VCaP (cell line): ENCODE data around the gene CD19.

Experiments used
- H3K27ac ChIP-seq: fragments of 450-650 bp; 2 replicates; pipeline ENCODE4 v1.5.1; 2017
- TF ChIP-seq, protein P1 (sequence below): fragments of 450-650 bp; conservative IDR thresholded peaks from 2 replicates; pipeline ENCODE4 v1.5.1; 2017; ENCODE audit warnings: mild to moderate bottlenecking, moderate library complexity

CD19 gene

DNA sequence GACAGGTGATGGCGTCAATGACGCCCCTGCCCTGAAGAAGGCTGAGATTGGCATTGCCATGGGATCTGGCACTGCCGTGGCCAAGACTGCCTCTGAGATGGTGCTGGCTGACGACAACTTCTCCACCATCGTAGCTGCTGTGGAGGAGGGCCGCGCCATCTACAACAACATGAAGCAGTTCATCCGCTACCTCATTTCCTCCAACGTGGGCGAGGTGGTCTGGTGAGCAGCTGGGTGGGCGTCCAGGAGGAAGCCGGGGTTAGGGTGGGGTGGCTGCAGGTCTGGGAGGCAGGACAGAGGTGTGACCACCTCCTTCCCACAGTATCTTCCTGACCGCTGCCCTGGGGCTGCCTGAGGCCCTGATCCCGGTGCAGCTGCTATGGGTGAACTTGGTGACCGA lies 29.9 kb upstream of the CD19 start:
- H3K27ac ChIP-seq, result no peak overlapping the region
- TF ChIP-seq, protein P1, sequence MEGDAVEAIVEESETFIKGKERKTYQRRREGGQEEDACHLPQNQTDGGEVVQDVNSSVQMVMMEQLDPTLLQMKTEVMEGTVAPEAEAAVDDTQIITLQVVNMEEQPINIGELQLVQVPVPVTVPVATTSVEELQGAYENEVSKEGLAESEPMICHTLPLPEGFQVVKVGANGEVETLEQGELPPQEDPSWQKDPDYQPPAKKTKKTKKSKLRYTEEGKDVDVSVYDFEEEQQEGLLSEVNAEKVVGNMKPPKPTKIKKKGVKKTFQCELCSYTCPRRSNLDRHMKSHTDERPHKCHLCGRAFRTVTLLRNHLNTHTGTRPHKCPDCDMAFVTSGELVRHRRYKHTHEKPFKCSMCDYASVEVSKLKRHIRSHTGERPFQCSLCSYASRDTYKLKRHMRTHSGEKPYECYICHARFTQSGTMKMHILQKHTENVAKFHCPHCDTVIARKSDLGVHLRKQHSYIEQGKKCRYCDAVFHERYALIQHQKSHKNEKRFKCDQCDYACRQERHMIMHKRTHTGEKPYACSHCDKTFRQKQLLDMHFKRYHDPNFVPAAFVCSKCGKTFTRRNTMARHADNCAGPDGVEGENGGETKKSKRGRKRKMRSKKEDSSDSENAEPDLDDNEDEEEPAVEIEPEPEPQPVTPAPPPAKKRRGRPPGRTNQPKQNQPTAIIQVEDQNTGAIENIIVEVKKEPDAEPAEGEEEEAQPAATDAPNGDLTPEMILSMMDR, result no peak

GRCh38 chr16:28902909-28903308 lies 28.9 kb upstream of the CD19 start:
- TF ChIP-seq, protein P1, result no peak
- H3K27ac ChIP-seq, result no peak overlapping the region

DNA sequence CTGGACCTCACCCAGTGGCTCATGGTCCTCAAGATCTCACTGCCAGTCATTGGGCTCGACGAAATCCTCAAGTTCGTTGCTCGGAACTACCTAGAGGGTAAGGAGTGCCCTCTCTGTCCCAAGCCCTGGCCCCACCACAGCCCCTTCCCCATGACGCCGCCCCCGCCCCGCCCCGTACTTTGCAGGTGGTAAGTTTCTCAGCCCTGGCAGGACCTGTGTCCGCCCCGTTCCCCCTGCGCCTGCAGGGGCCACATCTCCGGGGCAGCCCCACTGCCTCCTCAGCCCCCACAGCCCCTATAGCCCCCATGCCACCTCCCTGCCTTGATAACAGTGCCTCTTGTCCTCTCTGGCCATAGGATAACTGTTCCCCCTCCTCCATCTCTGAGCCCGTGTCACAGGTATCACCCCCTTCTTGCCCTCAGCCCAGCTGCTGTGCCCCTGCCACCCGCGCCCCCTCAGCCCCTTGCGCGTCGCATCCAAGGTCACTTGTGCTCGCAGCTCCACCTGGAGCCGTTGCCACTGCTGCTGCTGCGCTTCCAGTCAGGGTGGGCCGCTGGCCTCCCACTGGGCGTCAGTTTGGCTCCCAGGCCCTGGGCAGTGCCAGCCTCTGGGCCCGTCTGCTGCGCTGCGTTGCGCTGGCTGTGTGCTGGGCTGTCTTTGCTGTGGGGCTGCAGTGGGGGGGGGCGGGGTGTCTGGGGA lies 28.3 kb upstream of the CD19 start:
- TF ChIP-seq, protein P1, result no peak
- no peak overlapping the region for H3K27ac ChIP-seq

DNA sequence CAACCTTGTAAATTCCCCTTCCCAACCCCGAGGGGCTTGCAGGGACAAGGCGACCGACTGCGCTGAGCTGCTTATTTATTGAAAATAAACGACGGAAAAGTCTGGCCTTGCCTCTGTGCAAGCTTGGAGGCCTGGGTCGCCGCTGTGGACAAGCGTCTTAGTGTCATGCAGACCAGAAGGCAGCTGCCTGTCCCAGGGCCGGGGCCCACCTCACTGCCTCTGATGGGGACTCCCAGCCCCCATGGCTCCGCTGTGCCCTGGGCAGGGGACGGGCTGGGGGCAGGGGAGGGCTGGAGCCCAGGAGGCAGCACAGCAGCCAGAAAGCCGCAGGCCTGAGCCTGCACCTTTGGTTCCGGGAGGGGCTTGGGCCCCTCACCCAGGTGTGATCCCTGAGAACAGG lies 27.4 kb upstream of the CD19 start:
- no peak overlapping the region for H3K27ac ChIP-seq

GRCh38 chr16:28904828-28905227 lies 26.9 kb upstream of the CD19 start:
- no peak overlapping the region for H3K27ac ChIP-seq
- TF ChIP-seq, protein P1, result no peak

More for the DNA sequence above, 27.4 kb upstream of the CD19 start:
- TF ChIP-seq, protein P1, result no peak

- H3K27ac ChIP-seq, result no peak overlapping the region
- TF ChIP-seq, protein P1, result no peak
These were observed 26.5 kb upstream of the CD19 start for GRCh38 chr16:28905229-28905754.

- TF ChIP-seq, protein P1, result no peak
- no peak overlapping the region for H3K27ac ChIP-seq
These were observed 25.9 kb upstream of the CD19 start for GRCh38 chr16:28905800-28906372.
